Ramos (cell line): ENCODE data around the gene FUS.
"Not testable (repeated sequence)": the region's sequence is repeated elsewhere in the genome, so short reads cannot be mapped to it uniquely, and the experiment has no call there.

Experiments
- in situ Hi-C: fragments of 300-500 bp; cut with MboI; formaldehyde crosslinking; loops from one replicate; pipeline ENCODE4 v1.14.3; 2022; ENCODE audit warnings: low sequenced_read_pairs; ENCODE audit not compliant: unreplicated experiment

FUS gene

DNA sequence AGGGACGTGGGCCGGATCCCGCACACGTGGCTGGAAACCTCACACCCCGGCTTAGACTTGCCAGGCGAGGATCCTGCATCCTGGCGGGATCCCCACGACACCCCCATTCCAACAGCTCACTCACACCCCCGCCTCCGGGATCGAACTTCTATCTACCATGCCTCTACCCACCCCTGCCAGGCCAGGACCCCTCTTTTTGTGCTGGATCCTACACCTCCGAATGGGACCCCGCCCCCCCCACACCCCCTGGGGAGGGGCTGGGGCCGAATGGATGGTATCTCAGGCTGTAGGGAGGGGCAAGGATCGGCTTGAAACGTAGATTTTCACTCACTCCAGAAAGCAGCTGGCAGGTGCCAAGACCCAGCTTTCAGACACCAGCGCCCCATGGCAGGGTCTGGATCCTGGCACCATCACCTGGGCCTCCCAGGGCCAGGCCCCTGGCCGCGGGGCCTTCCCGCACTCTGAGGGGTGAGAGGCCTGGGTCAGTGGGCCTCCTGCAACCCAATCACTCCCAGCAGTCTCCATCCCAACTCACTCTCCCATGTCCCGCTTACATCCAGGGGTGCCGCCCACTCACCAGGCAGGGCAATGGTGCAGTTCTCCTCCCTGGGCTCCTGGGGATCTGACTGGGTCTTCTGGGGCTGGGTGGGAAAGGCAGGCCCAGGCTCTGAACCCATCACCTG, 36.8 kb upstream of the FUS start:
- in situ Hi-C loops = no loop called here

DNA sequence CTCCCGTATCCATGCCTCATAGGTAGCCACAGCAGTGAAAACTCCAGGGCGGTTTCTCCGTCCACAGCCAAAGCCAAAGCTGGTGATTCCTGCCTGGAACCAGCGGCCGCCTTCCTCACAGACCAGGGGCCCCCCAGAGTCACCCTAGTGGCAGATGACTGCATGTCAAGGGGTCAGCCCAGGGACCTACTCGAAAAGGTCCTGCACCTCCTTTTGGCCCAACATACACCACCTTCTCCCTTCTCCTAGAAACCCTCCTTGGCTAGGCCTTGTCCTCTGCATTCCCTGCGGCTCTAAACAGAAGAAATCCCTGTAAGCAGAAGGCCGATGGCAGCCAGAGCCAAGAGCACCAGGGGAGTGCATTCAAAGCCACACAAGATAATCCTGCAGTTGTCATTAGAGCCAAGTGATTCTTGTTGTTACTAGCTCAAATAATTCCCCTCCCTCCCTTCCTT, 36.2 kb upstream of the FUS start:
- in situ Hi-C loops = no loop called here

DNA sequence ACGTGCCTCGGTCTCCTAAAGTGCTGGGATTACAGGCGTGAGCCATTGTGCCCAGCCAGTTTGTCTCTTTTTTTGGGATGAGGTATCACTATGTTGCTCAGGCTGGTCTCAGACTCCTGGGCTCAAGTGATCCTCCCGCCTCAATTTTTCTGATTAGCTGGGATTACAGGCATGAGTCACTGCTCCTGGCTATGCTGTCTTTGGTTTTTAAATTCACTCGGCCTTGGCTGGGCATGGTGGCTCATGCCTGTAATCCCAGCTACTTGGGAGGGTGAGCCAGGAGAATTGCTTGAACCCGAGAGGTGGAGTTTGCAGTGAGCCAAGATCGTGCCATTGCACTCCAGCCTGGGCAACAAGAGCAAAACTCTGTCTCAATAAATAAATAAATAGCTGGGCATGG, 35.5 kb upstream of the FUS start:
- in situ Hi-C loops = not testable (repeated sequence)

GRCh38 chr16:31145398-31145990, 34.4 kb upstream of the FUS start:
- in situ Hi-C loops = no loop called here

DNA sequence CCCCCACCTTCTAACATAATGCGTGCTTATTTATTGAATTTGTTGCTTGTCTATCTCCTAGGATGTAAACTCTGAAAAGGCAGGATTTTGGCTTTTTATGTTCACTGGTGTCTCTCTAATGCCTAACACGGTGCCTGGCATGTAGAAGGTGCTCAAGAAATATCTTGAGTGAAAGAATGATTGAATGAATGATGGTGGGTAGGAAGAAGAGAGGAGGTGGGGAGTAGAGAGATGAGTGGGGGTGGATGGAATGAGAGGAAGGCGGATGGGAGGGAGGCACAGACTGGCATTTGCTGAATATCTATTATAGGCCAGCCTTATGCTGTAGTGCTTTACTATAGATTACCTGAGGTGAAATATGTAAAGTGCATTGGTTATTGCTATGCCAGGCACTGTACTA, 32.4 kb upstream of the FUS start:
- in situ Hi-C loops = no loop called here

DNA sequence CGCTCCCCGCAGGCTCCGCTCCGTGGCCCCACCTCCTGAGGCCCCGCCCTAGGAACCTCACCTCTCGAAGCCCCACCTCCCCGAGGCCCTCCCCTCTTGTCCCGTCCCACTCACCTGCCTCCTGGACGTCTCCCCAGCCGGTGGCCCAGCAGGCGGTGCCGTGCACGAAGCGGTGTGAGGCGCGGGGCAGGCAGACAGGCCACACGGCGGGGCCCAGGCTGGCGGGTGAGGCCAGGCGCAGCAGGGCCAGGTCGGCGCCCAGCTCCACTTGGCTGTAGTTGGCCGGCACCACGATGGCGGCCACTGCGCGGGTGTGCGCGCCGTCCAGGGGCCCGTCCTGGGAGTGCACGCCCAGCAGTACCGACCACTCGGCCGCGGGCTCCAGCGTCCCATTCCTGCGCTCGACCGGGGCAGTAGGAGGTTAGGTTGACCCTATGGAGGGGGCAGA, 31.6 kb upstream of the FUS start:
- in situ Hi-C loops = no loop called here

GRCh38 chr16:31148896-31149295, 31.0 kb upstream of the FUS start:
- in situ Hi-C loops = no loop called here

- in situ Hi-C loops = no loop called here
Measured at GRCh38 chr16:31149332-31149731, 30.6 kb upstream of the FUS start.

DNA sequence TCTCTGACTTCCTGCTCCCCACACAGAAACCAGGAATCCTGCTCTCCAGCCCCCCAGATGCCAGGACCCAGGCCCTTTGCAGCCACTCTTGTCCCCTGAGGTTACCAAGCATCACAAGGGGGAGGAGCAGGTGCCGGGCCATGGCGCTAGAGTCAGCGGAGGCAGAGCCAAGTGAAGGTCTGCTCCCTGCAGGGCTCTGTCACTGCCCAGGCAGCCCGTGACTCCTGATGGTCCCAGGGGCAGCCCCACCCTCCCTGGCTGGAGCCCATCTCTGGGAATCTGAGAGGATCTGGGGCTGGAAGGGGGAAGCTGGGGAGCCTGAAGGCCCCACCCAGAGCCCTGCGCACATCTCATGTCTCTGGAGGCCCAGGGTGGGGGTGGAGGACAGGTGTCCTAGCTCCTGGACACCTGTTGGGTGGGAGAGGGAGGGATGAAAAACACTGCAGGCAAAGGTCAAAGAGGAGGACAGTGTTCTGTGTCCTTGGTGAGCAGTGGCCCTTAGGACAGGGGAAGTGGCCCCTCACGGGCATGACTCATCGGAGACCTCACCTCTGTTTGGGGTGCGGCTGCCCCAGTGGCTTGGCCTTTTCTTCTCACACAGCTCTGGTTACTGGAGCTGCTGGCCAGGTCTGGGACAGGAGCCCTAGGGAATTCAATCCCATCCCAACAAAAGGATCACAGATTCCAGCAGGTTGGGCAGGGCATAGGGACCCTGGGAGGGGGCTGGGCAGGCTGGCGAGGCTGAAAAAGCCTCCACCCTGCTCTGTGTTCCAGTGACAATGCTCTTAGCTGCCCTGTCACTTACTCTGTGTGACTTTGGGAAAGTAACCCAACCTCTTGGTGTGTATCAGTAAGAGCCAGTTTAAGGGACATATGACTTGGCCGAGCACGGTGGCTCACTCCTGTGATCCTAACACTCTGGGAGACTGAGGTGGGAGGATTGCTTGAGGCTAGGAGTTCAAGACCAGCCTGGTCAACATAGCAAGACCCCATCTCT, 29.7 kb upstream of the FUS start, which contains the start of gene PRSS36:
Gene PRSS36 (minus strand): TSS at position 173 of the 997 bp plus-strand sequence. CDS start 31 bp downstream, at position 142.
- in situ Hi-C loops = loop anchor here (25.0 kb wide), 1 partner anchor 712 kb away; the partner anchor contains the start of gene ZNF267

GRCh38 chr16:31150976-31151375, 29.0 kb upstream of the FUS start:
- in situ Hi-C loops = loop anchor here (25.0 kb wide), 1 partner anchor 711 kb away; the partner anchor contains the start of gene ZNF267

GRCh38 chr16:31157136-31157535, 22.8 kb upstream of the FUS start:
- in situ Hi-C loops = loop anchor here (25.0 kb wide), 1 partner anchor 705 kb away; the partner anchor contains the start of gene ZNF267

DNA sequence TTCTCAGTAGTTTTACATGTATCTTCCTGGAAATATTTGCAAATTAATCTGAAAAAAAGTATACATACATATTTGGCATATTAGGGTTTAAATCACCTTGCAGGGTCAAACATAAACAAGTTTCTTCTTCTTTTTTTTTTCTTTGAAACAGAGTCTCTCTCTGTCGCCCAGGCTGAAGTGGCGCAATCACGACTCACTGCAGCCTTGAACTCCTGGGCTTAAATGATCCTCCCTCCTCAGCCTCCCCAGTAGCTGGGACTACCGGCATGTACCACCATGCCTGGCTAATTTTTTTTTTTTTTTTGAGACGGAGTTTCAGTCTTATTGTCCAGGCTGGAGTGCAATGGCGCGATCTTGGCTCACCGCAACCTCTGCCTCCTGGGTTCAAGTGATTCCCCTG, 12.6 kb upstream of the FUS start:
- in situ Hi-C loops = loop anchor here (25.0 kb wide), 1 partner anchor 695 kb away; the partner anchor contains the start of gene ZNF267

DNA sequence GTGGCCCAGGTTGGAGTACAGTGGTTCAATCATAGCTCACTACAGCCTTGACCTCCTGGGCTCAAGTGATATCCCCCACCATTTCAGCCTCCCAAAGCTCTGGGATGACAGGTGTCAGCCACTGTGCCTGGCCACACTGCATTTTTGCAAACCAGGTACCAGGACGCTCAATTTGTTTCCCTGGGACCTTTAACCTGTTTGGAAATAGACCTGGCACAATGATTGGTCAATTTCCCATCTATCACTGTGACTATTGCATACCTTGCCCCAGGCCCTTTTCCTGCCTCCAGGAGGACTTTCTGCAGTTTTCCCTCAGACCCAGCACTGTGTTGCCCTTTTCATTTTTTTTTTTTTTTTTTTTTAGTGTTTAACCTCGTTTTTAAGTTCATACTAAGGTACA, 11.1 kb upstream of the FUS start:
- in situ Hi-C loops = loop anchor here (25.0 kb wide), 1 partner anchor 693 kb away; the partner anchor contains the start of gene ZNF267

- in situ Hi-C loops = loop anchor here (25.0 kb wide), 1 partner anchor 692 kb away; the partner anchor contains the start of gene ZNF267
Measured at GRCh38 chr16:31170048-31170447, 9.9 kb upstream of the FUS start.

- in situ Hi-C loops = no loop called here
Measured at GRCh38 chr16:31177136-31177535, 2.8 kb upstream of the FUS start.

DNA sequence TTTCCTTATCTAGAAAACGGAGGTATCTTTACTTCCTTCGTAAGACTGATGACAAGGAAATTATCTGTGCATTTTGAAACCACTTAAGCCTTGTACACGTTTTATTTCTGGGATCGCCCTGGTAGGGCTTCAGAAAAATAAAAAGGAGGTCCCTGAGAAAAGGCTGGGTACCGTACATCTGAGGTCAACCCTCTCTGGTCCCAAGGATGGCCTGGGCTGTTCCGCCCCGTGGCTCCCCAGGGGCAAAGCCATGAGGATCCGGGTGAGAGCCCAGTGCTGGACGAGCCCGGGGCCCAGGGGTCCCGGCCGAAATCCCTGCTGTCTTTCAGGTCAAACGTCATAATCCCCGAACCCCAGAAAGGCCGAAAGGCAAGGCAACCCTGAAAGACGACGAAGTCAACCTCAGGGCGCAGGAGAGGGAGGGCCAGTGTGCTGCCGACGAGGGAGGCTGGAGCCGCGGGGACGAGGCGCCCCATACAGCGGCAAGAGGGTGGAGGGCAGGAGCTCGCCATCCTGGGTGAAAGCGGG, 656 bp upstream of the FUS start:
- in situ Hi-C loops = no loop called here

DNA sequence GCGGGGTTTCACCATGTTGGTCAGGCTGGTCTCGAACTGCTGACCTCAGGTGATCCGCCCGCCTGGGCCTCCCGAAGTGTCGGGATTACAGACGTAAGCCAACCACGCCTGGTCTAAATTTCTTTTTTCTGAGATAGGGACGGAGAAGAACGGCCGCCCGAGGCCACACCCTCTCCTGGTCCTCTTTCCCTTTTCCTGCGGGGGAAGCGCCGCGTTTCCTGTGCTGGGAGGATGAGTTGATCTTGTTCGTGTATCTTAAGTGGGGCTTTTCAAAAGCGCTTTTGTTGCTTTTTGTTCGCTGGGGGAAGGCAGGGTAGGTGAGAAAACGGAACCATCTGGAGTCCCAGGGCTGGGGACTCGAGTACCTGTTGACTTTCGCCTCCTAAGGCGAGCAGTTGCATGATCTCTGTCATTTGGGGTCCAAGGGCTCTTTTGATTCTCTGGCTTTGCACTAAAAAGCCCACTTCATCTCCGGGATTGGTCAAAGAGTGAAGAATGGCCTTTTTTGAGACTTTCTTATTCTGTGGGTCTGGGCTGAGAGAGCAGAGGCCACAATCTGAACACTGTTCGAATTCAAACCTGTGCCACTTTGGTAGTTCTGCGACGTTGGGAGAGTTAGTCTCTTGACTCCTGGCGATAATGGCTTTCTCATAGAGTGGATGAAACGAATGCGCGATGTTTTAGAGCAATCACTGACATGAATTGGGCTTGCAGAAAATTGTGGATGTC, 1.3 kb downstream of the FUS start:
- in situ Hi-C loops = no loop called here

DNA sequence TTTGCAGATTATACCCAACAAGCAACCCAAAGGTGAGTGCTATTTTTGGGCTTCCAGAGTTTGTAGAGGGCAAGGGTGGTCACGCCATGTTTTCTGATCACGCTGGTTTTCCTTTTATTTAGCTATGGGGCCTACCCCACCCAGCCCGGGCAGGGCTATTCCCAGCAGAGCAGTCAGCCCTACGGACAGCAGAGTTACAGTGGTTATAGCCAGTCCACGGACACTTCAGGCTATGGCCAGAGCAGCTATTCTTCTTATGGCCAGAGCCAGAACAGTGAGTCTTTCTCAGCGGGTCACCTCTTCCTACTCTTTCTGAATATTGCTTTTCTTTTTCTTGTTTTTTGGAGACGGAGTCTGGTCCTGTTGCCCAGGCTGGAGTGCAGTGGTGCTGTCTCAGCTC, 2.5 kb downstream of the FUS start:
- in situ Hi-C loops = no loop called here
